Stimulated activated CD4-positive, alpha-beta T cell treated with anti-CD3 and anti-CD28 coated beads, Interleukin-4, amount 100 ng/mL, for 1 hour (primary cell): Measurements from ENCODE around the gene CDC42EP4.

Experiments used
- DNase-seq: peaks from one replicate; pipeline ENCODE4 v3.0.0-alpha.2; 2020

CDC42EP4 gene

DNA sequence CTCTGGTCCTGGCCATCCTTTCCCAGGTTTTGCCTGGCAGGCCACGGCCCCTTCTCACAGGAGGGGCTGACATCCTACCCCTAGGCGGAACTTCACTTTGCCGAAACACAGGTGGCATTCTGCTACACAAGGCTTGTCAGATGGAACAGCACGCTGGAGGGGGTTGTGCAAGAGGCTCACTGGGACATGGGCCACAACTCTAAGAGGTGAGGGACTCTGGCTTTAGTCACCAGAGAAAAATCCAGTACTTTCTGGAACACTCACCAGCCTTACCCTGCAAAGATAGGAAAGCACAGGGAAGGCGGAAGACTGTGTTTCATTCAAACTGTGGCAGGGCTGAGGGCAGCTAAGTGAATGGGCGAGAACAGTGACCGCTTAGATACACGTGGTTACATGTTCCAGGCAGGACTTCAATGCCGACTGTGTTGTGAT is 18.3 kb downstream of the CDC42EP4 start:
- DNase-seq: no peak

DNA sequence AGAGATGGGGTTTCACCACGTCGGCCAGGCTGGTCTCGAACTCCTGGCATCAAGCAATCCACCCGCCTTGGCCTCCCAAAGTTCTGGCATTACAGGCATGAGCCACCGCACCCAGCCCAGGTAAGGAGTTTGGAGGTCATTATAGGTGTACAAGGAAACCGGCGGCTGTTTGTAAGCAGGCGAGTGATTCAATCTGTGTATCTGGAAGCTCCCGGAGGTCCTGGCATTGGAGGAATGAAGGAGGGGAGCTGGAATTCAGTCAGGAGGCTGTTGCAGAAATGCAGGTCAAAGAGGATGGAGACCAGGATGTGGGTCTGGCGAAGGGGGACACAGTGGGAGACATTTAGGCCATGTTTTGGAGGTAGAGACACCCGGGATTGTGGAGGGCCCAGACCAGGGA is 18.8 kb downstream of the CDC42EP4 start:
- no peak for DNase-seq

DNA sequence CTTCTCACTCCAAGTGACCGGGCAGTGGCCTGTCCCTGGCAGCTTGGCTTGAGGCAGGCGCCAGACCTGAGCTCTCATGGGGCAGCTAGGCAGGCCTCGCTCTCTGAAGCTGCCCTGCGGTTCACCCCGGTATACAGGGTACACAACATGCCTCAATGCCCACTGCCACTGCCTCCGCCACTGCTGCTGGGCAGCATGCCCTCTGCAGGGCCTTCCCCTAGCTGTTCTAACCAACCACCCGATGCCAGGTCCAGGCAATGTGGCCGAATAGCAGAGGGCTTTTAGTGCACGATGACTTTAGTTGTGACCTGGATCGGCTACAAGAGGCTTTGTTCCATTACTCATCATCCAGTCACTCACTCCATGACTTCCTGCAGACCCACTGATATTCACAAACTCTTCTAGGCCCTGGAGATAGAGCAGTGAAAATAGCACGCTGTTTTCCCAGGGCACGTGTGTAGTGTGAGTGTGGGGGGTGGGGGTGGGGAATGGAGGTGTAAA is 19.7 kb downstream of the CDC42EP4 start:
- no peak for DNase-seq

DNA sequence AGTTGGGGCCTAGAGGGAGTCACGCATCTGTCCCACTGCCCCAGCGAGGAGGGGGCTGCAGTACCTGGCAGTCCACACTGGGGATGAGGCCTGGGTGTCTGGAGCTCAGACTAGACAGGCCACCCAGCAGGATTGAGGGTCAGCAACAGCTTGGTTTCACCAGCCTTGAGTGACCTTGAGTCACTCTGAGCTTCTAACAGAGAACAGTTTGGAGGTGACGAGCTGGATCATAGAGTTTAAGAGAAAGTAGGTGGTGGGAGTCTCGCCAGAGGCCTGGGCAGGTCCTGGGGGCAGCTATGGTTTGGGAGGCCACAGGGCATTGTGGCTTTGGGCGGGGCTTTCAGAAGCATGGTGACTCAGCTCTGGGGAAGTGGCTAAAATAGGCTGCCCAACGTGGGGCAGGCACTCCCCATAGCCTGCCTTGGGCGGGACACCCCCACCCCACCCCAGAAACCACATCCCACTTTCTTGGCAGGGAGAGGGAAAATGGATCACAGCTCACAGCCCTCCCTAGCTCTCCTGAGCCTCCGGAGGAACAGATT is 20.5 kb downstream of the CDC42EP4 start:
- no peak for DNase-seq

DNA sequence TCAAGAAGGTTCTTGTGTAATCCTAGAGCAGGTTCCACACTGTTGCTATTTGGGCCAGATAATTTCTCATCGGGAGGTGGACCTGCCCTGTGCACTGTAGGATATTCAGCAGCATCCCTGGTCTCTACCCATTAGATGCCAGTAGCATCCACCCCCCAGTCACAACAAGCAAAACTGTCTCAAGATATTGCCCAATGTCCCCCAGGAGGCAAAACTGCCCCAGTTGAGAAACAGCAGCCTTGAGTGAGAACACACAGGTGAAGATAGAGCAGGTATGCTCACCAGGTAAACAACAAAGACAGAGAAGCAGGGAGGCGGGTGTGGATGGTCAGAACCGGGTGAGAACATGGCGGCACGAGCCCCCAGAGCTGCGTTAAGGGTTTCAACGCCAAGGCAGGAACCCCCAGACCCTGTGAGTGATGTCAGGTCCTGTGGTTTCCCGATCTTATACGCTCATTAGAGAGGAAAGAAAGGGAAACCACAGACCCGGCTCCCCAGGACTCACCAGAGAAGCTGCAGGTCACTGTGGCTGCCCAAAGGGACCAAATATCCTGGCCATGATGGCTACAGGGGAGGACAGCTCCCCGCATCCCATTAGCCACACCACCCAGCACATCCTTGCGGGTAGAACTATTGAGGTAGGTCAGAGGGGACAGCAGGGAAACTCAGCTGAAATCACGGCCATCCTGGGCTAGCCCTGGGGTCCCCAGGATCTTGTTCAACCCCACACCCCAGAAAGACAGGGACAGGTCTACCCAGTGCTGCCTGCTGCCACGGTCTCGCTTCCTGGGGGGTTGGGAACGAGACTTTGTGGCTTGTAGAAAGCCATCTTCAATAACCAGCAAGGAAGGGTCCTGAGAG is 21.2 kb downstream of the CDC42EP4 start:
- no peak for DNase-seq

DNA sequence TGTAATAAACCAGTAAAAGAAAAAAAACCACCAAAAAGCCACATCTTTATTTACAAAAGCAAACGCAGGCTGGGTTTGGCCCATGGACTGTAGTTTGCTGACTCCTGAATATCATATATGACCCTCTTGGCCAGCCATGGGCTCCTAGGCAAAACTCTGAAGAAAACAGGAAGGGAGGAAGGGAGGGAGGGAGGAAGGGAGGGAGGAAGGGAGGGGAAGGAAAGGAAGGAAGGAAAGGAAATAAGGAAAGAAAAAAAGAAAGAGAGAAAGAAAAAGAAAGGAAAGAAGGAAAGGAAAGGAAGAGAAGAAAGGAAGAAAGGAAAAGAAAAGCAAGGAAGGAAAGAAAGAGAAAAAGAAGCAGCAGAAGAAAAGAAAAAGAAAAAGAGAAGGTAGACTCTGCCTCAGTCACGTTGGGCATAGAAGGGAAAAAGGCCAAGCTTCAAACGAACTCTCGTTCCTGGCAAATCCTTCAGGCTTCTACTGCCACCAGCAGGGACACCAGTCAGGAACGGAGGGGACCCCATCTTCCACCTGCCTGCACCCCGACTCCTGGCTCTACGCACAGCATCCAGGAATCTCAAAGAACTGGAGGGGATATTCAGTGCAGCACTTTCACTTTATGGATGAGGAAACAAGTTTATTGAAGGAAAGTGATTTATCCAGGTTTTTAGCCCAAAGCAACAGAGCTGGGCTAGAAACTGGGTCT is 22.1 kb downstream of the CDC42EP4 start:
- DNase-seq: no peak

DNA sequence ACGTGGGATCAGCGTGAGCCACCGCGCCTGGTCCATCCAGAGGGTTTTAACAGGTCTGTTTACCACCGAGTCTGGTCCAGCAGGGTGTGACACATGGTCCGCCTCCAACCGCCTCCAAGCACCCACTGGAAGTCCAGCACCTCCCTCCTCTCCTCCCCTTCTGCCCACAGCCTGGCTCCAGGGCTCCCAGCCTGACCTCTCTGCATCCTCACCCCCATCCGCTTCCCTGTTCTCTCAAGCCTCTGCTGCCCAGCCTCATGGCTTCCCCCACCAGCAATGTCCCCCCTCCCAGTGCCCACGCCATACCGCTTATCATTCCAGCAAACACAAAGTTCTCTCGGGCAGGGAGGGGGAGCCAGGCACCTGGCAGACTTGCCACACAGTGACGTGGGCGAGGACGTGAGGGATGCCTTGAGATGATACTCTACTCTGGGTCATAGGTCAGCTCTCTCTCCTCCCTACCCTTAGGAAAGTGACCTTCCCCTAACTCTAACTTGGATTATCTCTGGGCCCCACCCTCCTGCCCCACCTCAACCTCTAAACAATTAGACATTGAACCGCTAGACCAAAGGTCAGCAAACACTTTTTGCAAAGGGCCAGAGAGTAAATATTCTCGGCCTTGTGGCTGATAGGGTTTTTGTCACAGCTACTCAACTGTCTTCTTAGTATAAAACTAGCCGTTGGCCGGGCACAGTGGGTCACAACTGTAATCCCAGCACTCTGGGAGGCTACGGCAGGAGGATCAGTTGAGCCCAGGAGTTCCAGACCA is 23.1 kb downstream of the CDC42EP4 start:
- DNase-seq: no peak

DNA sequence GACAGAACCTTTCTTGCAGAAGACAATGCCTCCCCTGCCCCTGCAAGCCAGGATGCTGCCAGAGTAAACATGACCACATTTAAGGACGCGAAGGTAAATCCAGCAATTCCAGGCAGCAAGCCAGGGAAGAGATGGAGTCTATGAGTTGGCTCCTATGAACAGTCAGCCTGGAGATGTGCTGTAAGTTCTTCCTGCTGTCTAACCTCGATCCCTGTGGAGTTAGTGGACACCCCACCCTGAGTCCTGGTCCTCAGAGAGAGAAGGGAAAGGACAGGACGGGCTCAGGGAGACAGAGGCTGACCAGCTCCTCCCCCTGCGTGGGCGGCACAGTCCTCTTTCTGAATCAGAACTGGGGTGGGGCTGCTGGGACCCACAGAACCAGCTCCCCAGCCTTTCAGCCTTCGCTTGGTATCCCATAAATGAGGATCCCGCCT is 24.9 kb downstream of the CDC42EP4 start:
- no peak for DNase-seq

DNA sequence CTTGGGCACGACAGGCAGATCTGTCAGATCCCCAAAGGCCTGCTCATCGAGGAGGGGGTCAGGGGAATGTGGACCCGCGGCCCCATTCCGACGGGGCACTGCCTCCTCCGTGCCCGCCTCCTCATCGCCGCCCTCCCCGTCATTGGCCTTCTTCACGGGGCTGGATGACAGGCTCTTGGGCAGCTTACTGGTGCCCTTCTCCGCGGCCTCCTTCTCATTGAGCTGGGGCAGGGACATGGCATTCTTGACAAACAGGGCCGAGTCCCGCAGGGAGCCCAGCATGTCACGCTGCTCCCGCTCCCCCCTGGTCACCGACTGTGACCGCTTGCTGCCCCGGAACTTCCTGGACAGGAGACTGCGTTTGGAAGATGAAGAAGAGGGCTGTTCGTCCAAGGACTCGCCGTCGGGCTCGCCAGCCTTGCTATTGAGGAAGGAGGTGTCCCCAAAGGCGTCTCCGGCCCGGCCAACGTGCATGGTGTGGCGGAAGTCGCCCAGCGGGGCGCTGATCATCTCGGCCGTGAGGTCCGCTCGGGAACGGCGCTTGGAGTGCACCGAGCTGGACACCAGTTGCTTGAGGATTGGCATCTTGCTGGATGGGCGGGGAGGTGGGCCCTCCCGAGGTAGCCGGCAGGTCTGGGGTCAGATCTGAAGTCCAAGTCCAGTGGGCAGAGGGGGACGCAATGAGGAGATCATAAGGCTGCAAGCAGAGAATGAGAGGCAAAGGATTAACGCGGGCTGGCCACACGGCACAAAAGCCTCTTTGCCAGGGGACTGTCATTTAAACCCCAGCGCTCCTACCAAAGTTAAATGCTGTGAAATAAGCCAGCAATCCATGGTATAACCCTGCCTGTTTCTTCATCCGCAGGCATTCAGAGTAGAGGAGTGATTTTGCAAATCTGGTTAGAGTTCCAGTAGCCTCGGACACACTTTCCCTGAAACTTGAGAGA is 25.6 kb downstream of the CDC42EP4 start:
- no peak for DNase-seq

DNA sequence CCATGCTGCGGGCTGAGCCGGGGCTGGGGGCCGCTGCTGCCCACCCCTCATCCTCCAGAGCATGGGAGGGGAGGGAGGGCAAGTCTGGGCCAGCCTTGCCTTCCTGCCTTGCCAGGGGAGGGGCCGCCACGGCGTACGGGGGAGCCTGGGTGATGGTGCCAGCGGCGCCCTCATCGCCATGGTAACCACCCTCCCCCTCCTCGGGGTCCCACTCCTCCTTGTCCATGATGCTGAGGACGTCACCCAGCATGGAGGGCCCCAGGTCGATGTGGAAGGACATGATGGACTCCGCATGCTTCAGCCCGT is 26.2 kb downstream of the CDC42EP4 start:
- no peak for DNase-seq

DNA sequence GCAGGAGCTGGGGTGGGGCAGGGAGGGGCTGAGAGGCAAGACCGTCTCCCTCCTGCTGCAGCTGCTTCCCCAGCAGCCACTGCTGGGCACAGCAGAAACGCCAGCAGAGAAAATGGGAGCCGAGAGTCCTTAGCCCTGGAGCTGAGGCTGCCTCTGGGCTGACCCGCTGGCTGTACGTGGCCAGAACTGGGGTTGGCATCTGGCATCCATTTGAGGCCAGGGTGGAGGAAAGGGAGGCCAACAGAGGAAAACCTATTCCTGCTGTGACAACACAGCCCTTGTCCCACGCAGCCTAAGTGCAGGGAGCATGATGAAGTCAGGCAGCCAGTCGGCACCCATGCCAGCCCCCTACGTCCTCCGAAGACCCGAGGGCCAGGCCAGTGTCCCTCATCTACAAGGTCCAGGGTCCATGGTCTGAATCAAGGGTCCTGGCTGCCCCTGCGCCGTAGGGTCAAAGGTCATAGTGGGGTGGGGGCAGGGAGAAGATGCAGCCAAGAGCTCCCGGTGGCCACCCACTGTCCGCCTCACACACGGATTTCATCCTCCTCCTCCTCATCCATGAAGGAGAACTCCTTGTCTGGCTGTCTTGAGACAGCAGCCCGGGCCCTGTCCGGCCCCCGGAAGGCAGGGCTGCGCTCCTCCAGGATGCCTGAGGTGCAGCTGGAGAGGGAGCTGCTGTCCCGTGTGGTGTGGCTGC is 26.7 kb downstream of the CDC42EP4 start:
- no peak for DNase-seq

DNA sequence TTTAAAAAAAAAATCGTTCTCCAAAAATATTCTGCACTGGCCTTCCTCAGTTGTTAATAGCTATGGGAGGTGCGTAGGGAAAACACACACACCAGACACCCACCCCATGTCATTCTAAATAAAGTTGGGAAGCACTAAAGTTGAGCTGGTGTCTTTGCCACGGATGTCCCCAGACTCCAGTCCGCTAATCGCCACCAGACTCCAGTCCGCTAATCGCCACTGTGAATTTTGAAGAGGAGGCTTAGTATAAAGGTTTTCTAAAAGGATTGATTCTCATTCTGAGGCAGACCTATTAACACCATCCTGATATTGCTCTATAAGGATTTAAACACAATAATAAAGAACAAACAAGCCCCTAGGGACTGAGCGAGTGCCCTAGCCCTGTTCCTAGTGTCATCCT is 27.4 kb downstream of the CDC42EP4 start:
- no peak for DNase-seq

DNA sequence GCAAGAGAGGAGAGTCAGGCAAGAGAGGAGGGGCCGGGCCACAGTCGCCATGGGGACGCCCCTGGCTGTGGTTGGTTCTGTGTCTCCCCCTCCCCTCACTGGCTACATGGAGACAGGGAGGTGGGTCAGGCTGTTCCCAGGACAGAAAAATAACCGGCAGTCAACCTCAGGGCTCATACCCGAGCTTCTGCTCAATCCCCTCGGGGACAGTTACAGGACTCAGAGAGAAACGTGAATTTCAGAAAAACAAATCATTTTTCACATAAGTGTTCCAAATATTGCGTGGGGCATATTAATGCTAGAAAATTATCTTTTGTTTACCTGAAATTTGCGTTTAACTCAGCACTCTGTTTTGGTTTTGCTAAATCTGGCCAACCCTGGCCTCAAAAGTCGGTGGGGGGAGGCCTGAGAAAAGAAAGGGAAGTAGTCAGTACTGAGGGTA is 27.9 kb downstream of the CDC42EP4 start:
- DNase-seq: no peak

DNA sequence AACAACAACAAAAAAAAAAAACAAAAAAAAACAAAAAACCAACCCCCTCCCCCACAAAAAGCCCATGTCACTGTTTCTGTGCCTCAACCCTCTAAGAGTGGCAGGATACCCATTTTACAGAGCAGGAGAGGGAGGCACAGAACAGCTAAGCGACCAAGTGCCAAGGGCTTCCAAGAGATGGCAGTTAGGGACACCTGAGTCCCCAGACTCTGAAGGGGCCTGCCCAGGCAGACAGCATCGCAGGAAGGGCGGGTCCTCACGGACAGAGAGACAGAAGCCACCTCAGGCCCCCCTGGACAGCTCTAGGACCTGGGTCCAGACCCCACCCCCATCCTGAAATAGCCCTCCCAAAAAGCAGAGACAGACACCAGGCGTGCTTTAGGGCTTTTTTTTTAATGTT is 28.6 kb downstream of the CDC42EP4 start:
- DNase-seq: no peak

DNA sequence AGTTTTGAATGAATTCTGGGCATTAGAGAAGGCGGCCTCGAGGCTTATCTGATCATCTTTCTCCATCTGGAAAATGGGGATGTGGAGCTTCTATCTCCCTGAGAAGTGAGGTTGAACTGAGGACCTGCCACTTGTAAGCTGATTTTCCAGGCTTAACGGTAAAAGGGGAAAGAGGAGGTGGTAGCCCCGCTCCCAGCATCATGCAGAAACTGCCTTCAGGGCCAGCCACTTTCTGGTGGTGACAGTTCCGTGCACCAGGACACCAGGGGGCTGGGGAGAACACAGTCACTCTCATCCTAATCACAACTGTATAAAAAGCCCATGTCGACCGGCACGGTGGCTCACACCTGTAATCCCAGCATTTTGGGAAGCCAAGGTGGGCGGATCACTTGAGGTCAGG is 29.2 kb downstream of the CDC42EP4 start:
- no peak for DNase-seq

DNA sequence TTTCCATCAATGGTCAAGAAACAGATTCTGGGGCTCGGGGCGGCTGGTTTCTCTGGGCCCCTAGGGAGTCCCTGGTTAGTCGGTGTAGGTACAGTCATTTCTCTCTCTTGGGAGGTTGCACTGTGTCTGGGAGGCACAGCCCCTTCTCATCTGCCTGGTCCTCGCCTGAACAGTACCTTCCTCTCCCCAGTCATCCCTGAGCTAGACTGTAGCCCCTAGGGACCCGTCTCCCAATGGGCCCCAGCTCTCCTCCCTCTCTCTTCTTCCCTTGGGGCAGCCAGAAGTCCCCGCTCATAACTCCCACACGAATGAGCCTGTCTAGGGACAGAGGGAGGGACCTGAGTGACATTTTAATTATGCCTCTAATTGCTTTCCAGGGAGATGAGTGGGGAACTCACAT is 29.9 kb downstream of the CDC42EP4 start:
- no peak for DNase-seq

DNA sequence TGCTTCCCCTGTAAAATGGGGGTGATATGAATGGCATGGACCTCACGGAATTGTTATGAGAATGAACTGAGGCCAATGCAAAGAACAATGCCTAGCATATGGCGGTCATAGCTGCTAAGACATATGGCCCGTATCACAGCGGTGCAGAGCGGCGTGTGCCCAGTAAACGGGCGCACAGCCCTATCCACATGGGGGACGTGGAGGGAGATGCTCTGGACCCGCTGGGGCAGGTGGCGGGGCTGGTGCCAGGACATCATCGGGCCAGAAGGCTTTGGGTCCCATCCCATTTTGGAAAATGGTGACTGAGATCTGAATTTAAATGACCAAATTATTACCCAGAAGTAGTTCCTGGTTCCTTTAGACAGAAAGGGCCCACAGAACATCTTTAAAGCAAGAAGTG is 31.6 kb downstream of the CDC42EP4 start:
- no peak for DNase-seq

DNA sequence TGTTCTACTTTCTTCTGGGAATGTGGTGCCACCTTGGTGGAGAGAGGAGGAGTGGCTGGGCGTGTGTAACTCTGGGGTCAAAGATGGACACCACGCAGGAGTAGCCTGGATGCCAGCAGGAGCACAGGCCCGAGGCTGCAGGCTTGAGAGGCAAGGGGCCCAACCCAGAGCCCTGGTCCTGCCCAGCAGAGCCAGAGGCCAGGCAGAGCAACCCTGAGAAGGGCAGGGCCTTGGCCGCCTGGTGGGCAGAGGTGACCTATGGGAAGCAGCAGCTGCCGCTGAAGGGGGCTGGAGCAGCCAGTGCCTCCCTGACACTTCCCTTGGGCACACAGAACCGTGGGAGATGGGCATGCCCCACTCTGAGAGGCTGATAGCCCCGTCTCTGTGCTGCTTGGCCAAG is 32.1 kb downstream of the CDC42EP4 start:
- no peak for DNase-seq

DNA sequence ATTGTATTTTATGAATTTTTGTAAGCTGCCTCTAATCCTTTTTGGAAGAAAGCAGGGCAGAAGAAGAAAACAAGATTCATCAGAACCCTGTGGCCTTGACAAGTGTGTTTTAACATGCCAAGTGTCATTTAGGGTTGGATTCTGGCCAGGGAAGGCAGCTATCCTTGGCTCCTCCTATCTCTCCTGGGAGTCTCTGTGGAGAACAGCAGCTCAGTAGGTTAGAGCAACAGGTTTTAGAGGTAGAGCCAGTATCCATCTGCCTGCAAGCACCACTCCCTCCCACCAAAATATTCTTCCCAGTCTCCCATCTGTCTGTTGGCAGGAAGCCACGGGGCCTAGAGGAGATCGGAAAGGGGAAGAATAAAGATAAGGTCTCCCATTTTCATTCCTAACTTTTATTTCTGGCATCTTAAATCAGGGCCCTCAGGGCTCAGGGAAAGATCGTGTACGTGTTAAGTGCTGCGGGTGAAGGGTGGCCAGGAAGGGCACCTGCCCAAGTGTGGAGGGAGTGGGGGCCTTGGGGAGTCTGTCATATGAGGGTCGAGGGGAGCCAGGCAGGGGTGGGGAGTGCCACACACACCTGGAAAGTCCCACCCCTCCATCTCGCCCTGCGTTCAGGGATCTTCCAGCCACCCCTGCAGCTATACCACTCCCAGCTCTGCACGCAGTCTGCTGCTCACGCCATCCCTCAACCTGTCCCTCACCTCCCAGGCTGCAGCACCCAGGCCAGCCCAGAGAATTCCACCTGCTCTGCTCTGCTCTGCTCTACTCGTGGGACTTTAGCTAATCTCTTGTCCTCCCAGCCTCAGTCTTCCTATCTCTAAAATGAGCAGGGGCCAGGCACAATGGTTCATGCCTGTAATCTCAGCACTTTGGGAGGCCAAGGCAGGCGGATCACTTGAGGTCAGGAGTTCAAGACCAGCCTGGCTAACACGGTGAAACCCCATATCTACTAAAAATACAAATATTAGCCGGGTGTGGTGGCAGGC is 33.0 kb downstream of the CDC42EP4 start:
- no peak for DNase-seq

DNA sequence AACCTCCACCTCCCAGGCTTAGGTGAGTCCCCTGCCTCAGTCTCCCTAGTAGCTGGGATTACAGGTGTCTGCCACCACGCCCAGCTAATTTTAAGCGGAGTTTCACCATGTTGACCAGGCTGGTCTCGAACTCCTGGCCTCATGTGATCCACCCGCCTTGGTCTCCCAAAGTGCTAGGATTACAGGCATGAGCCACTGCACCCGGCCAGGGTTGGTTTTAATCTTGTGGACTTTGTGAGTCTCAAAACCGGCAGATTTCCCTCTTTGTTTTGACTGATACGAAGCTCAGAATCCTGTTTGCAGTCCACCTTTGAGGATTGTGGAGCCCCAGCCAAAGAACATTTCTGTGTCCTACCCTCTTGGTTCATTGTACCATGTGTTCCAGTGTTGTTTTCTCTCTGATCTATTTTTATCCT is 33.7 kb downstream of the CDC42EP4 start:
- DNase-seq: no peak
